ENCODE results near the gene NANOS1. TPM values are rescaled to one million over a fixed set of nuclear protein-coding genes. Genes with fewer than 3 reads are reported as not detected.

The NANOS1 gene
- total and polyA plus RNA-seq, 2 of the 8 experiments (the other 6 are each of a cell fraction or from before 2014, with no cell fraction given) = 3.1 to 3.9 TPM

GRCh38 chr10:118983263-118983662 is 46.3 kb upstream of the NANOS1 start:
- Histone ChIP-seq H3K79me2 (ENCODE audit: control insufficient read depth in 1 of 2, insufficient read depth in 2 of 2, low read length in 2 of 2) (no peaks in the 10 kb centered on the region), H4K91ac (replicated peaks; ENCODE audit: insufficient read length, low read length) (no peak overlapping the region), H2AFZ (ENCODE audit: low read length) (peak overlapping the region; percentile 98), H2BK15ac (ENCODE audit: low read length) (no peak overlapping the region), H4K5ac (ENCODE audit: insufficient read length, low read depth, low read length) (no peak overlapping the region), H2BK120ac (replicated peaks; ENCODE audit: low read depth, low read length) (no peak overlapping the region), H3K27me3 (replicated peaks in 1 of 4; ENCODE audit: control insufficient read depth in 3 of 4, extremely low read depth in 1 of 4, insufficient read depth in 3 of 4, low read length in 3 of 4) (no peaks in the 10 kb centered on the region), H3K14ac (ENCODE audit: insufficient read length) (no peak overlapping the region), H2BK12ac (ENCODE audit: low read depth, low read length) (0 out of 2 replicates have a peak overlapping the region, but pooled peaks have one; percentile 23), H2BK20ac (ENCODE audit: low read length) (no peak overlapping the region), H3K9ac (replicated peaks in 1 of 4; ENCODE audit: extremely low read depth in 1 of 4, low read depth in 3 of 4, low read length in 3 of 4) (peak overlapping the region in 1 of 4 experiments; percentile 34; a peak in 1 of 7 replicates), H3K27ac (ENCODE audit: low read depth, low read length) (no peak overlapping the region), H3K9me3 (ENCODE audit: insufficient read depth in 2 of 2, low read depth in 1 of 2, low read length in 1 of 2) (no peaks in the 10 kb centered on the region), H3K23me2 (ENCODE audit: low read depth, low read length) (no peaks in the 10 kb centered on the region), H3K56ac (replicated peaks; ENCODE audit: insufficient read length, low read depth, low read length) (no peak overlapping the region), H3K4ac (replicated peaks; ENCODE audit: insufficient read length, low read depth, low read length) (no peak overlapping the region), H3K4me2 (ENCODE audit: insufficient read depth in 1 of 2, low read depth in 2 of 2, low read length in 2 of 2) (peak overlapping the region in 1 of 2 experiments; percentile 41; a peak in 1 of 4 replicates), H3K4me3 (ENCODE audit: extremely low read depth in 1 of 4, insufficient read depth in 2 of 4, low read depth in 3 of 4, low read length in 4 of 4) (no peak overlapping the region), H3K79me1 (ENCODE audit: low read depth, low read length) (no peaks in the 10 kb centered on the region), H4K8ac (ENCODE audit: extremely low read depth, insufficient read depth, low read length) (no peak overlapping the region), H2AK5ac (ENCODE audit: low read depth, low read length) (no peak overlapping the region), H3K23ac (ENCODE audit: insufficient read length) (no peak overlapping the region), H3K18ac (ENCODE audit: extremely low read depth, low read length) (no peak overlapping the region), H3K4me1 (replicated peaks in 1 of 4; ENCODE audit: control insufficient read depth in 3 of 4, insufficient read depth in 4 of 4, low read length in 3 of 4) (peaks cover 0 to 3% (median 3%) of the 10 kb centered on the region in 4 experiments; a peak in 2 of 7 replicates), H4K20me1 (replicated peaks in 1 of 2; ENCODE audit: control insufficient read depth in 1 of 2, insufficient read depth in 2 of 2, low read length in 2 of 2) (no peaks in the 10 kb centered on the region), H2BK5ac (ENCODE audit: low read depth, low read length) (peak overlapping the region; percentile 63; the same call in 1 of the 2 replicates), H3K36me3 (ENCODE audit: control insufficient read depth in 2 of 4, insufficient read depth in 4 of 4, low read length in 3 of 4) (no peaks in the 10 kb centered on the region)
- DNase-seq (ENCODE audit: low read depth in 1 of 2, low spot score in 2 of 2) (no peak), FAIRE-seq (no peak)
- POLR2A ChIA-PET (ENCODE audit: partially characterized antibody) = no interaction called here
- 83% methylated on average over 1 of the region's 1 CpG; no CpG with 5 or more reads in 1 of the 2 experiments for WGBS, 2 experiments (ENCODE audit: extremely low coverage in 1 of 2, insufficient coverage in 1 of 2, insufficient read length in 1 of 2, insufficient replicate concordance in 2 of 2, low coverage in 1 of 2, low lambda C conversion rate in 2 of 2, missing lambda C conversion rate in 1 of 2)
- CTCF ChIA-PET (ENCODE audit: partially characterized antibody) = interaction anchor here (0.7 to 0.8 kb wide), 2 partner anchors 107 to 129 kb away, joined by 3 read pairs; no protein-coding TSS in a partner anchor
- no peak for TF ChIP-seq USF2 (IDR thresholded peaks at IDR 0.05; ENCODE audit: low read length)
- TF ChIP-seq RBBP5 (IDR thresholded peaks at IDR 0.05; ENCODE audit: borderline replicate concordance, low read depth, low read length) = peak; percentile 60; the same call in 1 of the 2 replicates
- no peak for TF ChIP-seq RAD21 (IDR thresholded peaks at IDR 0.05 in 1 of 2, conservative IDR thresholded peaks at IDR 0.05 in 1 of 2; ENCODE audit: low read depth in 2 of 2, low read length in 2 of 2)
- TF ChIP-seq GTF2F1 (IDR thresholded peaks at IDR 0.05; ENCODE audit: borderline replicate concordance, low read depth, low read length) = no peak
- no peak for TF ChIP-seq YY1 (IDR thresholded peaks at IDR 0.05; ENCODE audit: low read depth, low read length)
- no peak for TF ChIP-seq ATF2 (IDR thresholded peaks at IDR 0.05; ENCODE audit: low read length)
- no peak for TF ChIP-seq EZH2 (IDR thresholded peaks at IDR 0.05; ENCODE audit: low read depth, low read length, severe bottlenecking)
- TF ChIP-seq SP4 (IDR thresholded peaks at IDR 0.05; ENCODE audit: low read length) = no peak
